T-helper 2 cell treated with Interferon-gamma antibody and Interleukin-4, amounts not matched to agents 5 μg/mL and 100 μg/mL, for 36 hours (primary cell): ENCODE results near the gene MMP27.

Experiments used
- DNase-seq: peaks from one replicate; pipeline ENCODE4 v3.0.0; 2021; ENCODE audit warnings: low spot score
- H3K27ac Mint-ChIP-seq: one replicate; pipeline ENCODE4 v1.8.0; 2021; ENCODE audit warnings: mild to moderate bottlenecking, mixed read lengths
- H3K27me3 Mint-ChIP-seq: one replicate; pipeline ENCODE4 v1.8.0; 2021; ENCODE audit warnings: low read depth, mixed read lengths
- H3K36me3 Mint-ChIP-seq: one replicate; pipeline ENCODE4 v1.8.0; 2021; ENCODE audit warnings: low read depth, mixed read lengths
- H3K4me1 Mint-ChIP-seq: one replicate; pipeline ENCODE4 v1.8.0; 2021; ENCODE audit warnings: low read depth, mixed read lengths
- H3K4me3 Mint-ChIP-seq: one replicate; pipeline ENCODE4 v1.8.0; 2022; ENCODE audit warnings: mild to moderate bottlenecking, moderate library complexity, mixed read lengths
- H3K9me3 Mint-ChIP-seq: one replicate; pipeline ENCODE4 v1.8.0; 2021; ENCODE audit warnings: mixed read lengths

The MMP27 gene

DNA sequence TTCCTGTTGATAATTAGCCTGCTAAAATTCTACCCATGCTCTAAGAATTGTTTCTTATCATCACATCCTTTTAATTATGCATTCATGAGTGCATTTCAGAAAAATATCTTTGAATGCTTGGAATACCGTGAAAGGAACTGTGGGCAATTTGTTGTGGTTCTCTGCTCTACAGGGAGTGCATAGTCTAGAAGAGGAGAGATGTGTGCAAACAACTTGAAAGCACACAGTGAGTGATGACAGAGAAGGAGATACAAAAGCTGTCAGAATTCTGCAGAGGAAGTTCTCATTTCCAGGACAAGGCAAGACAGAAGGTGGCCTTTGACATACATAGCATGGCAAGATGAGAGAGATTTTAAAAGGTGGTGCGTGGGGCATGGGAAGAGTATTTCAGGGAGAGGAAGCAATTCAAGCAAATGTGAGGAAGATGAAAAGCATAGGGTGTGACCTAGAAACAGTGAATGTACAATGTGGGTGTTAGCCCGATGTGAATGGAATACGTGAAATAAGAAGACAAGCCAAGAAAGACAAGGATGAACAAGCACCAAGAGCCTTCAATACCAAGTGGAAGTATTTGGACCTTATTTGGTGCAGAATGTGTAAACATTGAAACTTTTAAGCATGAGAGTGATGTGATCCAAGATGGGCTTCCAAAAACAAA is 14.2 kb upstream of the MMP27 start:
- Mint-ChIP-seq H3K9me3 (no peaks in the 10 kb centered on the region), H3K27ac (no peak overlapping the region), H3K4me1 (no peaks in the 10 kb centered on the region), H3K36me3 (no peaks in the 10 kb centered on the region), H3K27me3 (peaks cover 2% of the 10 kb centered on the region), H3K4me3 (no peak overlapping the region)
- DNase-seq: no peak

DNA sequence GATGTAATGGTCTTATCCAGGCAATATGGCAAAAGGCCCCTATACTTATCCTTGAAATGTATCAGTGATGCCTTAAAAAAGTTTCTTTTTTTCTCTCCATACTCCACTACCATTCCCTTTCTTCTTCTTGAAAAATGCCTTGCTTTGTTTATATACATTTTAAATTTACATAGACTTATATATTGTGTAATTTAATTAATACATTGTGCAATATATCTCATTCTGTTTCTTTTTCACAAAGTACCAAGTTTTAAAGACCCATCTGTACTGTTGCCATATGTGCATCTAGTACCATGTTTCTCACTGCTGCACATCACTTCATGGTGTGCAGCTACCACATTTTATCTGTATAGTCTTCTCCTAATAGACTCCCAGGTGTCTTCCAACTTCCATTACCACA is 11.7 kb upstream of the MMP27 start:
- DNase-seq: no peak
- no peaks in the 10 kb centered on the region for H3K9me3 Mint-ChIP-seq
- H3K4me1 Mint-ChIP-seq: no peaks in the 10 kb centered on the region
- H3K27ac Mint-ChIP-seq: no peak overlapping the region
- no peaks in the 10 kb centered on the region for H3K36me3 Mint-ChIP-seq
- H3K27me3 Mint-ChIP-seq: peaks cover 2% of the 10 kb centered on the region
- no peak overlapping the region for H3K4me3 Mint-ChIP-seq

DNA sequence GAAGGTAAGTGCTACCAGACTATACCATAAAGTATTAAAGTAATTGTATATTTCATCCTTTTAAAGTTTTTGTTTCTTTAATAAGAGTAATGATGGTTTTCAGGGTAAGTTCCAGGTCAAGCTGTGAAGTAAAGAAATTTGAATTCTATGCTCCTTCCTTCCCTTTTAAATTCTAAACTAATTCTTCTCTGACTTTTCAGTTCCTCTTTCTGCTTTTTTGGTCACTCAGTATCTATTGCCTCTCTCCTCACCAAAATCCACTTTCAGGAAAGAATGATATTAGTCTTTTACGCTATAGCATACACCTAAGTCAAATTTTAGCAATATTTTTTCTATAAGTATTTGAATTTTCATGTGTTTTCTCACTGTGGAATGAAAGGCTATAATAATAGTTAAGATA is 11.0 kb upstream of the MMP27 start:
- Mint-ChIP-seq H3K4me3 (no peak overlapping the region), H3K27ac (no peak overlapping the region), H3K36me3 (no peaks in the 10 kb centered on the region), H3K4me1 (no peaks in the 10 kb centered on the region), H3K9me3 (no peaks in the 10 kb centered on the region), H3K27me3 (peaks cover 2% of the 10 kb centered on the region)
- DNase-seq: no peak

DNA sequence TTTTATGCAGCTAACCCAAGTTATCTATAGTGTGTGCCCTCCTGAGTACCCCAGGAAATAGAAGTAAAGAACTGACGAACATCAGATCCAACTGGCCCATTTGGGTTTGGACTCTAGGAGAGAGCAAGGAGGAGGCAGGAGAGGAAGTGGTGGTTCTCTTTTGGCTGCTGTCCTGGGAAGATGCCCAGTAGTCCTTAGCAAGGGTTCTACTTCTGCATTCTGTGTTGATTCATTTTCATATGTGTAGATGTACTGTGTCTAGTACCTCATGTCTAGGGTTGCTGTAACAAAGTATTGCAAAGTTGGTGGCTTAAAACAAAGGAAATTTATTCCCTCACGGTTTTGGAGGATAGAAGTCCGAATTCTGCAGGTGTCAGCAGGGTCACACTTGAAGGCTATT is 6.6 kb upstream of the MMP27 start:
- no peaks in the 10 kb centered on the region for H3K9me3 Mint-ChIP-seq
- H3K27me3 Mint-ChIP-seq: peaks cover 6% of the 10 kb centered on the region
- H3K4me1 Mint-ChIP-seq: no peaks in the 10 kb centered on the region
- H3K27ac Mint-ChIP-seq: no peak overlapping the region
- no peaks in the 10 kb centered on the region for H3K36me3 Mint-ChIP-seq
- no peak for DNase-seq
- no peak overlapping the region for H3K4me3 Mint-ChIP-seq

DNA sequence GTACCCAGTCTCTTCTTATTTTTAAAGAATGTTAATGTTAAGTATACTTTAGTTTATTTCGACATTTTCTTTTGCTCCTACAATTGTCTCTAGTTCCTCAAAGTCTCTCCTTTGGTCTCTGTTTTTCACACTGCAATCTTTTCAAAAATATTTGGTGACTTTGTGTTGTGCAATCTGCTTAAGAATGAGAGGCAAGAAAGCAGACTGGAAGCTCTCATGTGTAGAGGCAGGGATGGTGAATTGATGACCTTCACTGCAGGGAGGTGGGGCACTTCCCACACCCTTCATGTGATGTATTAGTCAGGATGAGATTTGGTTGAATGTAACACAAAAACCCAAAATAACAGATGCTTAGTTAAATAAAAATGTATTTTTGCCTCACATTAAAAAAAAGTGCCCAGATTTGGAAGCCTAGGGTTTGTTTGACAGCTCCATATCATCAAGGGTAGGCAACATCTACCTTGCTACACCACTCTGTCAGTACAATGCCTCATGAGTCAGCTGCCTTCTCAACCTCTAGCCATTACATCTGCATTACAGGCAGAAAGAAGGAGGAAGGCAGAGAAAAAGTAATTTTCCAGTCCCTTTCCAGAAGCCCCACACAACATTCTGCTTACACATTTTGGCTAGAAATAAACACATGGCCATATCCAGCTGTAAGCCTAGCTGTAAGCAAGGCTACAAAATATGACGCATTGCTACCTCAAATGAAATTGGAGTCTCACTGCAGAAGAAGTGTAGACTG is 3.8 kb upstream of the MMP27 start:
- DNase-seq: no peak
- Mint-ChIP-seq H3K27me3 (peaks cover 6% of the 10 kb centered on the region), H3K36me3 (no peaks in the 10 kb centered on the region), H3K9me3 (no peaks in the 10 kb centered on the region), H3K4me3 (no peak overlapping the region), H3K4me1 (no peaks in the 10 kb centered on the region), H3K27ac (no peak overlapping the region)

DNA sequence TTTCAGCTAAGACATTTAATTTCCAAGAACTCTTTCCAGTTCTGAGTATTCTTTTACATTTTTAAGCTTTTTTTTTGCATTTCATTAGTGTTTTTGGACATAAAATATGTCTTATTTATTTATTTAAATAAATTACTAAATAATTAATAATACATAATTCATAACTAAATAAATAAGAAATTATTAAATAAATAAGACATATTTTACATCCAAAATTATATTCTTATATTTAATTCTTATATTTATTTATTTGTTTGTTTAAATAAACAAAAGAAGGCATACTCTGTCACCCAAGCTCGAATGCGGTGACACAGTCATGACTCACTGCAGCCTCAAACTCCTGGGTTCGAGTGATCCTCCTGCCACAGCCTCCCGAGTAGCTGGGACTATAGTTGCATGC is 3.1 kb upstream of the MMP27 start:
- Mint-ChIP-seq H3K27me3 (peaks cover 6% of the 10 kb centered on the region), H3K4me1 (no peaks in the 10 kb centered on the region), H3K4me3 (no peak overlapping the region), H3K9me3 (no peaks in the 10 kb centered on the region), H3K36me3 (no peaks in the 10 kb centered on the region), H3K27ac (no peak overlapping the region)
- no peak for DNase-seq

DNA sequence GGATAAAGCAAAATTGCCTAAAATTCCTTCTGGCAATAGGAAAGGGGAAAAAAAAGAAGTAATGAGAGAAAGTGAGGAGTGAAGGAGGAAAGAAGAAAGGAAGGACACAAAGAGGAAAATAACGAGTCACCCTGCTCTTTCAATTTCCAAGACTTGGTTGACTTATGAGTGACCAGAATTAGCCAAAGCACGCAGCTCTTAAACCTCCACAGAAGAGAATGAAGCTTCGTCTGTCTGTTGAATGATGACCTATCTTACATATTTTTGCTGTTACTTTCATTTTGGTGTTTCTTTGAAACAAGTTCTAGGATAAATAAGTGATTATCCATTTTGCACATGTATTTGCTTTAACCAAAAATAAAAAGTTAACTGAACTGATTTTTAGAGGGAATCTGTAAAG is 728 bp downstream of the MMP27 start:
- no peaks in the 10 kb centered on the region for H3K4me1 Mint-ChIP-seq
- H3K27me3 Mint-ChIP-seq: peaks cover 6% of the 10 kb centered on the region
- no peaks in the 10 kb centered on the region for H3K9me3 Mint-ChIP-seq
- no peaks in the 10 kb centered on the region for H3K36me3 Mint-ChIP-seq
- no peak overlapping the region for H3K27ac Mint-ChIP-seq
- no peak for DNase-seq
- H3K4me3 Mint-ChIP-seq: no peak overlapping the region

DNA sequence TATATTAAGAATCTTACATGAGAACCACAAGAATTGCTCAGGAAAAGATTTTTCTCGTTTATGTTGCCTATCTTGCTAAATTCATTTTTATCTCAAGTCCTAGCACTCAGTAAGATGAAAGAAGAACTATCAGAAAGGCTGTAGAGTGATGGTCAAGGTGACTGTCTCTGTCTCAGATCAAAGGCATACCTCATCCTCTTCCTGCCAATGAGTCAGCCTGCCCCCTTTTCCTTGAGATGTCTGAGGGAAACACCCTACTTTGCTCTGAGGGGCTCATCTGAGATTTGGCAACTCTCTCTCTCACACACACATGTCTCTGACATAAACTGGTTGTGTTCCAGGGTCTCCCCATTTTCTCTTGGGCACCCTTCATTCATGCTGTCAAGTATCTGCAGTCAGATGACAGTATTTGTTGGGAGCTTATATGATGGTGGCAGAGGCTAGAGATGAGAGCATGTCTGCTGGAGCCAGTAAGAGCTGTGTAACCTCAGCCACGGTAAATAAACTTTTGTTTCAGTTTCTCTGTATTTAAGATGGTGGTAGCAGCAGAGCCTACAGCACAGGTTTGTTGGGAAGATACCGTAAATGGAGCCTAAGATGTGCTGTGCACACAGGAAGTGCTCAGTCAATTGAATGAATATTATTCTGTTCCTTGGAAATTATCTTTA is 1.6 kb downstream of the MMP27 start:
- Mint-ChIP-seq H3K4me3 (no peak overlapping the region), H3K4me1 (no peaks in the 10 kb centered on the region), H3K27ac (no peak overlapping the region), H3K9me3 (no peaks in the 10 kb centered on the region), H3K36me3 (no peaks in the 10 kb centered on the region), H3K27me3 (peaks cover 4% of the 10 kb centered on the region)
- DNase-seq: no peak

DNA sequence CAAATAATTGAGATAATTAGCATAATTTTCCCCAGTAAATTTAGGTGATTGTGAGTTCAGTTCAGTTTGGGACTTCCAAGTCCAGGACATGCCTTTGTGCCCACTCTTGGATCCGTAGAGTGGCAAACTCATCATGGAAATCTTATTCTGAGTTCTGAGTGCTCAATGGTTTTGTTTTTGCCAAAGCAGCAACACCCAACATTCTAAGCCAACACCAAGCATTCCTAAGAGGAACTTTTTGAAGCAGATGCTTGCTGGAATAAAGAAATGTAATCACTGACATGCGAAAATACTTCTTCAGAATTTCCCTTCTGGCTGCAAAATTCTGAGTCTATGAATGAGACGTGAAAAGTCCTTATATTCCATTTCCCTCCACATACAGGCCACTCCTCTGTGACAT is 10.4 kb downstream of the MMP27 start:
- no peaks in the 10 kb centered on the region for H3K9me3 Mint-ChIP-seq
- H3K27ac Mint-ChIP-seq: no peak overlapping the region
- peaks cover 5% of the 10 kb centered on the region for H3K27me3 Mint-ChIP-seq
- no peaks in the 10 kb centered on the region for H3K36me3 Mint-ChIP-seq
- no peak overlapping the region for H3K4me3 Mint-ChIP-seq
- no peaks in the 10 kb centered on the region for H3K4me1 Mint-ChIP-seq
- no peak for DNase-seq

DNA sequence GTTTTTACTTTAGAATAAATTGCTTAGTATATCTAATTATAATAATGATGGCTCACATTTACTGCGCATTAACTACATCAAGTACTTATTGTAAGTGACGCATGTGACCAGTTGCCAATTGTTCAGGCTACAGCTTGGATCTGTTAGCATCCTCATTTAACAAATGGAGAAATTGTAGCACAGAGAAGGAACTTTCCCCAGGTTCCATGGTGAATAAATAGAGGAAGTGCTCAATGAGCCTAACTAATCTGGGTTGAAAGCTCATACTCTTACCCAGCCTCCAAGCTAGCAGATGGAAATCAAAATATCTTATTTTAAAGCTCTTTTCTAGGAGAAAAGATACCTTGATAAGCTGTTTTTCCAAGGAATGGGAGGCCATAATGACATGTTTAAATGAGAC is 19.8 kb downstream of the MMP27 start:
- Mint-ChIP-seq H3K4me3 (no peak overlapping the region), H3K27ac (no peak overlapping the region), H3K27me3 (peaks cover 23% of the 10 kb centered on the region), H3K9me3 (no peaks in the 10 kb centered on the region), H3K4me1 (no peaks in the 10 kb centered on the region), H3K36me3 (no peaks in the 10 kb centered on the region)
- DNase-seq: no peak

DNA sequence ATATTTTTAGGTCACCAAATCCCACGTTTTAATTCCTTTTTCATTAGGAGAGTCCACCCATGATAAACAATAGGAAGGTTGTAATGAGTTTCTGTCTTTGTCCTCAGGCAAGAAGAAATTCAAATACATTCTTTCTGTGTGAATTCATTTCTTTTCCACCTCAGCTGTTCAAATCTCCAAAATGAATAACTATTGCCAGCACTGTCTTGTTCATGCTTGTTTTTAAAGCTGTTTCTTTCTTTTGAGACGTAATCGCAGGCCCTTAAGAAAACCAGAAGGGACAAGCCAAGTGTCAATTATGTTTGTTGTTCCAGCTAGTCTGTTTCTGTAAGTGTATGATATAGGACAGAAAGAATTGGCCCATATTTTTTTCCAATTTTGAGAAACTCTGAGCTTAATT is 20.2 kb downstream of the MMP27 start:
- Mint-ChIP-seq H3K36me3 (no peaks in the 10 kb centered on the region), H3K27ac (no peak overlapping the region), H3K27me3 (peaks cover 23% of the 10 kb centered on the region), H3K4me3 (no peak overlapping the region), H3K4me1 (no peaks in the 10 kb centered on the region), H3K9me3 (no peaks in the 10 kb centered on the region)
- no peak for DNase-seq

DNA sequence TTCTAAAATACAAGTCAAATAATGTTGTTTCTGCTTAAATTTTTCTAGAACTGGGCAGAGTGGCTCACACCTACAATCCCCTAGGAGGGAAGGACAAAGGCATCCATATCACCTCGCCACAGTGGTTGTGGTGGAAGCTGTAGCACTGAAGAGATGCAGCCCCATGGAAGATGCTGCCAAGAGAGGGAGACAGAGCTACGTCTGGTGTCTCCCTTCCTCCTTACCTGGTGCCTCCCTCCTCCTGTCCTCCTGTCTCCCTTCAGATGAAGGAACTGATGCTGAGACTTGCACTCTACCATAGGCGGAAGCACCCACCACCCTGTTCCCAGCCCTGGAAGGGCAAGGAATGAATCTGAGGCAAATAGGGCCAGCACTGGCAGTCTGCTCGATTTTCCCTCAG is 22.3 kb downstream of the MMP27 start:
- no peak overlapping the region for H3K27ac Mint-ChIP-seq
- H3K4me3 Mint-ChIP-seq: no peak overlapping the region
- no peaks in the 10 kb centered on the region for H3K4me1 Mint-ChIP-seq
- H3K27me3 Mint-ChIP-seq: peaks cover 33% of the 10 kb centered on the region
- no peaks in the 10 kb centered on the region for H3K36me3 Mint-ChIP-seq
- DNase-seq: no peak
- no peaks in the 10 kb centered on the region for H3K9me3 Mint-ChIP-seq

DNA sequence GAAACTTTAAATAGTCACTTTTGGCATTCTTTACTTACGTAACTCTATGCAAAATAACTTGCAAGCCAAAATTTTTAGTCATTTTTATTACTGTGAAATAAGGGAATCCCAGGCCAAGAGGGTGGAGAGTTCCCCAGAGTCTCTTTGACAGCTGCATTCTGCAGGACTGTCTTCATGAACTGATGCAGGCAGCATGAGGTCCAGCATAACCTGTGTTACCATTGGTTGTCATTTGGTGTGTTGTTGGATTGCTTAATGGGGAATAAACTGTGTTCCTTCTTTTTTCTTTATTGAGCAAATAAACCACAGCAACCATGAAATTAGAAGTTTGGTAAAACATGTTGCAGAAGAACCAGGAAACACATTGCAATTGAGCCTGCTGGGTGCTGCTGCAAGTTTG is 24.6 kb downstream of the MMP27 start:
- Mint-ChIP-seq H3K27me3 (peaks cover 34% of the 10 kb centered on the region), H3K27ac (no peak overlapping the region), H3K36me3 (no peaks in the 10 kb centered on the region), H3K9me3 (no peaks in the 10 kb centered on the region), H3K4me3 (no peak overlapping the region), H3K4me1 (no peaks in the 10 kb centered on the region)
- DNase-seq: no peak

DNA sequence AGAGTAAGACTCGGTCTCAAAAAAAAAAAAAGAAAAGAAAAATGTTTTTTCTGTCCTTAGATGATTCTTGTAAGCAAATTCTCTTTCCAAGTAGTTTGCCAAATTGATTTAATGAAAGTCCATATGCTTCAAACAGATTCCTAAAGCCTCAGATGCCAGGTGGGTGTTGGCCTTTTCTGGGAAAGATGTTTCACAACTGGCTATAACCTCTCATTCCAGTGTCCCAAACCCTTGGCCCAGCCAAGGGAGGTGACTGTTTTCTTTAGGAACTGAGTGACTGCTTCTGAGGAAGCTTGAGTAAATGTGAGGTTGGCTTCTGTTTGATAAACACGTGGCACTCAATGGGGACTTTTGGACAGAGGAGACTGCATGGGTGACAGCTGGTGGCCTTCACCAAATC is 27.5 kb downstream of the MMP27 start:
- Mint-ChIP-seq H3K4me3 (no peak overlapping the region), H3K4me1 (no peaks in the 10 kb centered on the region), H3K36me3 (no peaks in the 10 kb centered on the region), H3K9me3 (no peaks in the 10 kb centered on the region), H3K27ac (no peak overlapping the region), H3K27me3 (peaks cover 27% of the 10 kb centered on the region)
- DNase-seq: no peak
